ENCODE data around the gene NDUFC2. TPM values are rescaled to one million over a fixed set of nuclear protein-coding genes. Genes with fewer than 3 reads are reported as not detected.

Gene NDUFC2
- total and polyA plus RNA-seq, 2 donors (not counting 3 experiments of a cell fraction or from before 2014, with no cell fraction given): 226 to 318 TPM

DNA sequence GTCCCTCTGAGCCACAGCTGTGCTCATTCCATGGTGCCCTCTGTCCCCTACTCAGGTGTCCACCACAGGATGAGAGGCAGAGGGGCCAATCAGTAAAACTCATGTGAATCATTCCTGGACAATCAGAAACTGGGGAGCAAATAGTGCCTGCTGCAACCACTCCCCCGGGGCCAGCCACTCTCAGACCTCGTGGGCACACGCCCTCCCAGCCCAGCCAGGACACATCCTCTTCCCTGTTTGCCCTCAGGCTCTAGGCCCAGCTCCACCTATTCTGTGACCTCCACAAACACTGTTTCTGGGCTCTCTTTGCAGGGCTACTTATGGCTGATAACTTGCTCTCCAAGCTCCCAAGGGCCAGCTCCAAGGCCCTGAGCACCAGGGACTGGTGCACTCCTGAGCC, 42.6 kb downstream of the NDUFC2 start:
- Histone ChIP-seq H3K27ac (ENCODE audit: insufficient read depth, low read depth, low read length) (no peak overlapping the region), H3K27me3 (ENCODE audit: control insufficient read depth in 2 of 2, insufficient read depth in 2 of 2, low read length in 2 of 2) (no peaks in the 10 kb centered on the region), H4K20me1 (replicated peaks; ENCODE audit: control insufficient read depth, extremely low read depth, insufficient read depth, low read length) (no peaks in the 10 kb centered on the region), H3K4me1 (ENCODE audit: control insufficient read depth, extremely low read depth, insufficient read depth, low read length) (peaks cover 21% of the 10 kb centered on the region), H2AFZ (ENCODE audit: low read depth, low read length) (peak overlapping the region; percentile 31), H3K4me3 (replicated peaks in 1 of 3; ENCODE audit: insufficient read depth in 1 of 3, low read depth in 1 of 3, low read length in 3 of 3) (no peak overlapping the region), H3K4me2 (ENCODE audit: insufficient read depth, low read length) (no peak overlapping the region), H3K79me2 (ENCODE audit: control insufficient read depth, insufficient read depth, low read length) (no peaks in the 10 kb centered on the region), H3K9me1 (replicated peaks; ENCODE audit: control insufficient read depth, extremely low read depth, insufficient read depth, low read length) (no peaks in the 10 kb centered on the region), H3K9me3 (replicated peaks; ENCODE audit: control insufficient read depth, insufficient read depth, low read length) (no peaks in the 10 kb centered on the region), H3K36me3 (ENCODE audit: control insufficient read depth in 2 of 2, extremely low read depth in 1 of 2, insufficient read depth in 2 of 2, low read length in 2 of 2) (no peaks in the 10 kb centered on the region), H3K9ac (replicated peaks; ENCODE audit: extremely low read depth, insufficient read depth, low read length) (no peak overlapping the region)
- POLR2A ChIA-PET: no interaction called here
- dilution Hi-C loops (cut with MboI; ENCODE audit: extremely low pct_ligation_motif_present, low sequenced_read_pairs) (no loop called here), intact Hi-C loops (cut with micrococcal nuclease) (no loop called here)
- DNase-seq (ENCODE audit: low read depth, low spot score) (no peak), FAIRE-seq (no peak)
- CTCF ChIA-PET: interaction anchor here (1.2 to 1.7 kb wide), 2 partner anchors 9 to 42 kb away, joined by 3 to 6 read pairs; partner anchors contain the start of gene INTS4
- no peak for TF ChIP-seq POLR2A (IDR thresholded peaks at IDR 0.05; ENCODE audit: low read depth, low read length)
- TF ChIP-seq JUN (IDR thresholded peaks at IDR 0.05; ENCODE audit: borderline replicate concordance, insufficient read depth, insufficient read length, low read depth): no peak
- TF ChIP-seq POLR2AphosphoS5 (IDR thresholded peaks at IDR 0.05; ENCODE audit: insufficient read depth, low read depth, low read length): no peak
- no peak for TF ChIP-seq FOS (IDR thresholded peaks at IDR 0.05; ENCODE audit: borderline replicate concordance, insufficient read depth, low read length)
- TF ChIP-seq, protein P1, sequence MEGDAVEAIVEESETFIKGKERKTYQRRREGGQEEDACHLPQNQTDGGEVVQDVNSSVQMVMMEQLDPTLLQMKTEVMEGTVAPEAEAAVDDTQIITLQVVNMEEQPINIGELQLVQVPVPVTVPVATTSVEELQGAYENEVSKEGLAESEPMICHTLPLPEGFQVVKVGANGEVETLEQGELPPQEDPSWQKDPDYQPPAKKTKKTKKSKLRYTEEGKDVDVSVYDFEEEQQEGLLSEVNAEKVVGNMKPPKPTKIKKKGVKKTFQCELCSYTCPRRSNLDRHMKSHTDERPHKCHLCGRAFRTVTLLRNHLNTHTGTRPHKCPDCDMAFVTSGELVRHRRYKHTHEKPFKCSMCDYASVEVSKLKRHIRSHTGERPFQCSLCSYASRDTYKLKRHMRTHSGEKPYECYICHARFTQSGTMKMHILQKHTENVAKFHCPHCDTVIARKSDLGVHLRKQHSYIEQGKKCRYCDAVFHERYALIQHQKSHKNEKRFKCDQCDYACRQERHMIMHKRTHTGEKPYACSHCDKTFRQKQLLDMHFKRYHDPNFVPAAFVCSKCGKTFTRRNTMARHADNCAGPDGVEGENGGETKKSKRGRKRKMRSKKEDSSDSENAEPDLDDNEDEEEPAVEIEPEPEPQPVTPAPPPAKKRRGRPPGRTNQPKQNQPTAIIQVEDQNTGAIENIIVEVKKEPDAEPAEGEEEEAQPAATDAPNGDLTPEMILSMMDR (IDR thresholded peaks at IDR 0.05; ENCODE audit: extremely low read depth in 1 of 2, insufficient read depth in 1 of 2, low read depth in 1 of 2, low read length in 2 of 2): no peak
- no peak for TF ChIP-seq EZH2 (IDR thresholded peaks at IDR 0.05; ENCODE audit: borderline replicate concordance, low read depth, low read length, severe bottlenecking)
- no peak for TF ChIP-seq MYC (IDR thresholded peaks at IDR 0.05; ENCODE audit: low read depth, low read length)
- TF ChIP-seq, protein P2, sequence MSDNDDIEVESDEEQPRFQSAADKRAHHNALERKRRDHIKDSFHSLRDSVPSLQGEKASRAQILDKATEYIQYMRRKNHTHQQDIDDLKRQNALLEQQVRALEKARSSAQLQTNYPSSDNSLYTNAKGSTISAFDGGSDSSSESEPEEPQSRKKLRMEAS (IDR thresholded peaks at IDR 0.05; ENCODE audit: insufficient read depth, insufficient read length): no peak
- no peak for TF ChIP-seq GATA2 (IDR thresholded peaks at IDR 0.05; ENCODE audit: insufficient read depth, insufficient read length, low read depth, low read length)
- BruUV-seq (replicated peaks): no TSS peak

Data from endothelial cell of umbilical vein (primary cell).